Kidney (tissue), 14 donors: Measurements from ENCODE around the gene FAM168B. TPM values are rescaled to one million over a fixed set of nuclear protein-coding genes. Genes with fewer than 3 reads are reported as not detected.

Experiments
- DNase-seq, 5 donors: peaks; one replicate each; pipeline ENCODE4 v3.0.0-alpha.2; 2013 to 2020
- FAIRE-seq: peaks from 2 replicates; lab custom pipeline; 2012; peaks lifted over from hg19 to GRCh38; lab: Jason Lieb, UNC
- H3K27ac ChIP-seq, 2 donors: one replicate each; pipeline ENCODE4 v1.7.0; 2013; ENCODE audit warnings: low read depth in 2 of 2, low read length in 2 of 2, inconsistent platforms in 1 of 2
- H3K27me3 ChIP-seq: one replicate; pipeline ENCODE4 v1.7.1; 2013; ENCODE audit warnings: low read length, inconsistent platforms; ENCODE audit not compliant: control insufficient read depth, insufficient read depth
- H3K36me3 ChIP-seq, 3 donors: one replicate each; pipeline versions ENCODE4 v1.7.0 to v1.7.1; 2013; ENCODE audit warnings: low read length in 3 of 3, control low read depth in 1 of 3, inconsistent platforms in 1 of 3; ENCODE audit not compliant: insufficient read depth in 3 of 3, control insufficient read depth in 2 of 3
- H3K4me1 ChIP-seq, 3 donors: one replicate each; pipeline versions ENCODE4 v1.7.0 to v1.7.1; 2013; ENCODE audit warnings: low read length in 3 of 3, inconsistent platforms in 1 of 3, low read depth in 1 of 3; ENCODE audit not compliant: control insufficient read depth in 2 of 3, insufficient read depth in 2 of 3
- H3K4me3 ChIP-seq, 3 donors: one replicate each; pipeline versions ENCODE4 v1.7.0 to v1.8.1; 2013; ENCODE audit warnings: low read length in 3 of 3, control low read depth in 1 of 3, inconsistent platforms in 1 of 3
- H3K9ac ChIP-seq, 3 donors: one replicate each; pipeline versions ENCODE4 v1.7.0 to v1.7.1; 2013; ENCODE audit warnings: low read length in 3 of 3, control low read depth in 1 of 3, inconsistent platforms in 1 of 3
- H3K9me3 ChIP-seq, 3 donors: one replicate each; pipeline versions ENCODE4 v1.7.0 to v1.7.1; 2013; ENCODE audit warnings: low read length in 3 of 3, control low read depth in 1 of 3, inconsistent platforms in 1 of 3; ENCODE audit not compliant: control insufficient read depth in 2 of 3, insufficient read depth in 1 of 3
- CTCF ChIP-seq: IDR thresholded peaks from 3 replicates; pipeline ENCODE4 v1.5.1; 2012; ENCODE audit warnings: mild to moderate bottlenecking, moderate library complexity, borderline replicate concordance; ENCODE audit not compliant: insufficient read depth; ENCODE audit errors: extremely low read depth
- intact Hi-C: fragments of 100-400 bp; cut with DNase I; formaldehyde crosslinking; loops from one replicate; pipeline ENCODE4 v1.11.1; 2022
- polyA plus RNA-seq: library from polyadenylated mRNA; stranded (reverse); fragments of 350-450 nt; fragmentation: Illumina TruSeq; extraction: RNeasy Lipid Tissue Mini Kit (QIAGEN cat#74804); gene quantifications from one replicate; pipeline ENCODE4 v1.2.3, GENCODE V29; 2014; ENCODE audit warnings: low read depth, low replicate concordance; ENCODE audit not compliant: insufficient read depth
- total RNA-seq: library from RNA; stranded (reverse); fragmentation: NEBNext Ultra II Directional; extraction: Animal tissue kit (Norgen Biotek cat#: 25700); gene quantifications from one replicate; pipeline ENCODE4 v1.2.1, GENCODE V29; 2021
- donor health status: control.
- donor health status: control.
- donor health status: control.
- donor health status: control.
- donor health status: control.
- donor health status: DM: yes; HTN: yes; CAD: no.
- donor health status: Normal renal cell carcinoma (clear cell type).

FAM168B gene
- total and polyA plus RNA-seq, 2 donors from 2014 or later = 34.1 to 89.9 TPM

- Histone ChIP-seq H3K36me3 (no peaks in the 10 kb centered on the region), H3K27ac (no peak overlapping the region), H3K4me1 (peaks cover 0 to 9% (median 0%) of the 10 kb centered on the region in 3 donors), H3K27me3 (peaks cover 10% of the 10 kb centered on the region), H3K9ac (no peak overlapping the region), H3K4me3 (no peak overlapping the region), H3K9me3 (no peaks in the 10 kb centered on the region)
- peak in 2 of 5 donors; percentile 12 to 65 for DNase-seq
- intact Hi-C loops = no loop called here
- TF ChIP-seq CTCF = no peak
- FAIRE-seq = no peak
Measured at GRCh38 chr2:131035112-131035825, 58.0 kb downstream of the FAM168B start.

- Histone ChIP-seq H3K27me3 (peaks cover 8% of the 10 kb centered on the region), H3K36me3 (no peaks in the 10 kb centered on the region), H3K27ac (no peak overlapping the region), H3K4me3 (peak overlapping the region in 2 of 3 donors; percentile 20 to 51), H3K9me3 (no peaks in the 10 kb centered on the region), H3K9ac (no peak overlapping the region), H3K4me1 (peaks cover 0 to 4% (median 0%) of the 10 kb centered on the region in 3 donors)
- intact Hi-C loops = no loop called here
- no peak for TF ChIP-seq CTCF
- FAIRE-seq = no peak
- DNase-seq = peak in 4 of 5 donors; percentile 51 to 78 (median 63)
Measured at GRCh38 chr2:131034122-131035051, 58.9 kb downstream of the FAM168B start.

- TF ChIP-seq CTCF = no peak
- Histone ChIP-seq H3K4me3 (no peak overlapping the region), H3K9ac (no peak overlapping the region), H3K4me1 (peaks cover 0 to 4% (median 0%) of the 10 kb centered on the region in 3 donors), H3K36me3 (no peaks in the 10 kb centered on the region), H3K9me3 (no peaks in the 10 kb centered on the region), H3K27ac (no peak overlapping the region), H3K27me3 (peaks cover 6% of the 10 kb centered on the region)
- DNase-seq (no peak), FAIRE-seq (no peak)
- intact Hi-C loops = no loop called here
Measured at GRCh38 chr2:131033786-131034121, 59.5 kb downstream of the FAM168B start.
